NOMO-1 treated with dmso at 0.1 percent for 144 hours (cell line): Measurements from ENCODE around the gene SOCS7.

Source experiments
- DNase-seq: peaks from one replicate; lab custom pipeline; 2025; ENCODE audit not compliant: unreplicated experiment; lab: John Stamatoyannopoulos, UW

Gene SOCS7

DNA sequence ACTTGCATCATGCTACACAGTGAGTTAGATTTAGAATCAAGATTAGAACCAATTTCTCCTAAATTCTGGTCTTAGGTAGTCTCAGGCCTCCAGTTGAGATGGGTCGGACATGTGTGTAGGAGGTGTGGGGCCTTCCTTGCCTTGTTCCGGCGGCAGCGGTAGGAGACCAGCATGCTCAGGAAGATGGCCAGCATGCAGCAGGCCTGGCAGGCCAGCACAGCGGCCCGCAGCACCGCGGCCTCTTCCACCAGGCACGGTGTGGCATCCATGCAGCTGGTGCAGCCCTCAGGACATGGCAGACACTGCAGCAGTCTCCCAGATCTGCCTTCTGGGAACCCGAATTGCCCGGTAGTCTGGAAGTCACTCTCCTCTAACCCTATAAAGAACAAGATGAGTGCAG is 14.8 kb upstream of the SOCS7 start:
- no peak for DNase-seq

DNA sequence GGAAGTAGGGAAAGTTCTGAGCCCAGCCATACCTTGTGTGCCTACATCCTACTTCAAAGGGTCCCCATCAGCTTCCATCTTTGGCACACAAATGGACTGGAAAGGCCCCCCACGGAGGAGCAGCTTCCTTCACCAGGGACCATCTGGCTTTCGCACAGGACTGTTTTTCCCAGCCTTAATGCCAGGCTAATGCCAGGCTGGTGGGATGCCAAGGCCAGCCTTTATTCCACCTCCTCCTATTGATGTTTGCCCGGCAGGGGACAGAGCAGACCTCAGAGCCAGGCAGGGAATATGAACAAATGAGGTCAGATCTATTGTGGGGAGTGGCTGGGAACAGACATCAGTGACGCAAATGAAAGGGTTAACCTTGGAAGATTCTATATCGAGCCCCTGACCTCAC is 13.6 kb upstream of the SOCS7 start:
- no peak for DNase-seq

DNA sequence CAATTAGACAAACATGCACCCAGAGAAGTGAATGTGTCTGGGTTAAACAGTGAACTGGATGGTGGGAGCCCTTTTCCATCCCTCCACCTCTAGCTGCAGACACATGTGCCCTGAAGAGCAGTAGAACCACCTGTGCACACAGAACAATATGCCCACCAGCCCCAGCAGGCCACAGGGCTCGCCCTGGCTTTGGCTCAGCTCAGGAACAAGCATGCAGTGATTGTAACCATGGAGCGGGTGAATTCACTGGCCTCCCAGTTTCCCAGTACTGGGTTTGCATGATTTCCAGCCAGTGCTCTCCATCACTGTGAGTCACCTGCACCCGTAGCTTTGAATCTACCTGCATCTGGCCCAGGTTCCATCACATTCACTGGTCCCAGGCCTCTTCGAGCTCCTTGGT is 13.1 kb upstream of the SOCS7 start:
- DNase-seq = no peak

DNA sequence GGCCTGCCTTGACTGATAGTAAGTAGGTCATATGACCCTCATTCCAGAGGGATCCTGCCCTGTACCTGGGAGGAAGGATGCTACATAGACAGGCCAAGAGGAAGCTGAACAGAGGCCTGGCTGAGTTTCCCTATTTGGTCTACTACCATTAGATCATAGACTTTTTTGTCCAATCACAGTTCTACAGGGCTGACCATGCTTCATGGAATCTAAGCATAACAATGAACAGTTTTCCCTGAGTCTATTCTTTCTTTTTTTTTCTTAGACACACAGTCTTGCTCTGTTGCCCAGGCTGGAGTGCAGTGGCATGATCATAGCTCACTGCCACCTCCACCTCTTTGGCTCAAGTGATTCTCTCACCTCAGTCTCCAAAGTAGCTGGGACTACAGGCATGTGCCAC is 11.8 kb upstream of the SOCS7 start:
- no peak for DNase-seq

DNA sequence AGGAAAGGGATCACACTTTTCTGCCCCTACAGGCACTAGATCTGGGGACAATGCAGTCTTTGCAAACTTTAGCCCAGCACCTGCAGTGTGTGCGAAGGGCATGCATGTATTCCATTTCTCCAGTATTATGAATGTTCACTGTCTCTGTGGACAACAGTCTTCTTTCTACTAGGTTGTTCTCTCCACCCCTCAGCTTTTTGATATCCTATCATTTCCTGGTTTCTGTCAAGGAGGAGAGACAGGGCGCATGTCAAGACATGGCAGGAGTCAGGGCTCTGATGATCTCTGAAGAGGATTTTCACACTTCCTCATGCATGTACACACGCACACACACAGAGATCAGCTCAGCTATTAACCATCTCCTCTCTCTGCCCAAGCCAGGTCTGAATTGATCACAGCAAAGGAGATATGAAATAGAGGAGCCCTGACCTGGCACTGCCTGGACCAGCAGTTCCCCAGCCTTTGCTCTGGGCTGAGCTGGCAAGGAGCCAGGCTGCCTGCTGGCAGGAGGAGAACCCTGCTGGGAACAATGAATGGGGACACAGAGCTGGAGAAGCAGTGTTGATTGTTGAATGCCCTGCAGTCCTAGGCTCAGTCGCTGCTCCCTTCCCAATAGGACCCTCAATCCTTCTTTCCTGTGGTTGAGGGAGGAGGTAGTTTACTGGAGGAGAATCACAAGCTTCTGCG is 10.5 kb upstream of the SOCS7 start:
- DNase-seq = no peak

DNA sequence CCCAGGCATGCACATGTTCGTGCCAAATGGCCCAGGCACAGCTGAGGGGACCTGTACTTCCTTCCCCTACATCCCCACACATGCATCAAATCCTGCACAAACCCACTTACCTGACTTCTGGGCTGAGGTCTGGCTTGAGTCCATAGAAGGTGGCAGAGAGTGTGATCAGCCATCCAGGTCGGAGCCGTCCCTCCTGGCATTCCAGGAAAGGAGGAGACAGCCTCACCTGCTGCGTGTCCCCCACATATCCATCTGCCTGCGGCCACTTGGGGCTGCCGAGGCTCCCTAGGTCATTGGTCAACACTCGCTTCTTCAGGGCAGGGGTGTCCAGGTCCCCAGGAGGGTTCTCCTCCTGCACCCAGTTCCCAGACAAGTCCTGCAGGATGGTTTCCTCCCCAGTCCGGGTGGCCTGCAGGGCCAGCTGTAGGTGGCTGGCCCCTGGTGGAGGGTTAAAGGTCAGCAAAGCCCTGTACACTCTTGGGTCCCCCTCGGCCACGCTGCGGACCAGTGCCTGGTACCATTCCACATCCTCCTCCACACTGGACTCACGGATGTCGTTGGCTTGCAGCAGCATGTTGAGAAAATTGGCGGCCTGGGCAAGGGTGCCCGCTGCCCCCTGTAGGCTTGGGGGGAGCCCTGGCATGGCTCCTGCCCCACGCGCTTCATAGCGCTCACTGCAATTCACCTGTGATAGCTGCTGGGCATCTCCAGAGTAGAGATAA is 8.6 kb upstream of the SOCS7 start:
- no peak for DNase-seq

DNA sequence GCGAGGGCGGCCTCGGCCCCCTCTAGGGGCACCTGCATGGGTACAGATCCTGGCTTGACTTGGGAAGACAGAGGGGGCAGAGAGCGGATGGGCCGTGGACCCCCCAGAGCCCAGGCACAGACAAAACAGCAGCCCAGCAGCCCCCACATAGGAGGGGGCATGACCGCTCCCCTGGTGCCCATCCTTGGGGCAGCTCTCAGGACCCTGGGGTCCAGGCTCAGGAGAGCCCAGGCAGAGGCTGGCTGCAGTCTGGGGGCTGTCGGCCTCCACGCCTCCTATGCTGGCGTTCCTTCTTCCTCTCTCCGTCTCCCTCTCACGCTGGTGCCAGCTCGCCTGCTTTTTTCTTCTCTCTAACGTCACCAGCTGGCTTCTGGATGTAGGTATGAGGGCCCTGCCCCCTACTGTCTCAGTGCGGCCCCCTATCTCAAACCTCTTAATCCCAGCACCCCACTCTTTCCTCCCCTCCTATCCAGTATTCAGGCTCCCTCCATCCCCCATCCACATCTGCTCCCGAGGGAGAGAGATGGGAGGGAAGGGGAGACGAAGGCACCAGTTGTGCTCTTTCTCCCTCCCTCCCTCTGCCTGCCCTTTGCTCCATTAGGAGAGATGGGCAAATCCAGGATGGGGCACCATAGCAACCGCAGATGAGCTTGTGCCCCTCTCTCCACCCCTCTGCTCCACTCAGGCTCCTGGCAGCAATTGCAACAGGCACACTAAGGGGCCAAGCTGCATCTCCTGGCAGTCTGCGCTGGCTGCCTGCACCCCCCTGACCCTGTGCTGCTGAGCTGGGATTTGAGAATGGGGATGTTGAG is 7.8 kb upstream of the SOCS7 start, which contains the start of gene GPR179:
TSS of gene GPR179 (minus strand) at position 349 of the 812 bp plus-strand sequence. CDS start at position 182, 167 bp downstream.
- DNase-seq = no peak

DNA sequence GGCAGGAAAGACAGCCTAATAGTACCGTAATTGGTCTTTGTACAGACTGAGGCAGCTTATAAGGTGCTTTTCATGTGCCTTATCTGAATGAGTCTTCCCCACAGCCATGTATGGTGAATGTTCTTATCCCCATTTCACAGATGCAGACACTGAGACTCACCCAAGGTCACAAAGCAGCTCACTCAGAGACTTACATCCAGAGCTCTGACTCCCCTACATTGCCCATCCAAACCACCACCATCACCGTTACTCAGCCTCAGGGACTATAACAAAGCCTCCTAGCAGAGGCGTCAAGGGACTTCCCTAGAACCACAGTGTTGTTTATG is 7.3 kb upstream of the SOCS7 start:
- no peak for DNase-seq

DNA sequence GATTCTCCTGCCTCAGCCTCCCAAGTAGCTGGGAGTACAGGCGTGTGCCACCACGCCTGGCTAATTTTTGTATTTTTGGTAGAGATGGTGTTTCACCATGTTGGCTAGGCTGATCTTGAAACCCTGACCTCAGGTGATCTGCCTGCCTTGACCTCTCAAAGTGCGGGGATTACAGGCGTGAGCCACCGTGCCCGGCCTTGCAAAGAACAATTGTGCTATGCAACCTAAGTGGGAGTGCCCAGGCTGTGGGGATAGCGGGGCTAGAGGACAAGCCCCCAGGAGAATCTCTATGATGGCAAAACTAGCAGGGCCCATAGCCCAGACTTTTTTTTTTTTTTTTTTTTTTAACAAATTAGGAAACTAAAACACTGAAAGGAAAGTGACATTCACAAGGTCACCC is 5.9 kb upstream of the SOCS7 start:
- DNase-seq = no peak

DNA sequence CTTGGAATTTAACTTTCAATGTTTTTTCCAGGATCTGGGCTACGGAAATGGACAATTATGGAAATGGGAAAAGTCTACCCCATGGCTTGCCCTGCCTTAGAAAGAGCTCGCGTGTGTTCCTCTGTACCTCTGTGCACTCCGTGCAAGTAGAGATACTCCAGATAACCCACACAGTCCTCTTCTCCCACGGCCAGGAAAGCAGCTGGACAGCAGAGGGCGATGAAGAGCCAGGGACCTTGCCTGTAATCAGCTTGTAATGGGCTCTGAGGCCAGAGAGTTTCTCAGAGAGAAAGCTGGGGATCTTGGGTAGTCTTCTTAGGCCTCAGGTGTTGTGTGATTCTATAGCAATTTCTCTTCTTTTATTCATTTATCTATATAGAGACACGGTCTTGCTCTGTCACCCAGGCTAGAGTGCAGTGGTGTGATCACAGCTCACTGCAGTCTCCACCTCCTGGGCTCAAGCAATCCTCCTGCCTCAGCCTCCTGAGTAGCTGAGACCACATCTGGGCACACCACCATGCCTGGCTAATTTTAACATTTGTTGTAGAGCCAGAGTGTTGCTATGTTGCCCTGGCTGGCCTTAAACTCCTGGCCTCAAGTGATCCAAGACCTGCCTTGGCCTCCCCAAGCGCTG is 2.4 kb upstream of the SOCS7 start:
- peak; percentile 61 for DNase-seq

DNA sequence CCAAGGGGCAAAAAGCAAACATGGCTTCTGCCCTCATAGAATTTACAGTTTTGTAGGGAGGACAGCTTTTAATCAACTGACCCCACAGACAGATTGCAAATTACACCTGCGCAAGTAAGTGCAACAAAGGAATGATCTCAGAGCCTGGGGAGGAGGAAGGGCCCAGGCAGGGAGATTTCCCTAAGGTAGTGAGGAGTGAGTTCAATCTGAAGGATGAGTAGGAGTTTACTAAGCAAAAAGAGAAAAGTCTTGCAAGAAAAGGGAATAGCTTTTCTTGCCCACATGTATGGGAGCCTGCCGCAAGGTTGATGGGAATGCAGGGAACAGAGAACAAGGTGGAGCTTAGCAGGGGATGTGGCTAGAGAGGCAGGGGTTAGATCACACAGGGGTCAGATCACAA is 1.6 kb upstream of the SOCS7 start:
- DNase-seq = no peak

DNA sequence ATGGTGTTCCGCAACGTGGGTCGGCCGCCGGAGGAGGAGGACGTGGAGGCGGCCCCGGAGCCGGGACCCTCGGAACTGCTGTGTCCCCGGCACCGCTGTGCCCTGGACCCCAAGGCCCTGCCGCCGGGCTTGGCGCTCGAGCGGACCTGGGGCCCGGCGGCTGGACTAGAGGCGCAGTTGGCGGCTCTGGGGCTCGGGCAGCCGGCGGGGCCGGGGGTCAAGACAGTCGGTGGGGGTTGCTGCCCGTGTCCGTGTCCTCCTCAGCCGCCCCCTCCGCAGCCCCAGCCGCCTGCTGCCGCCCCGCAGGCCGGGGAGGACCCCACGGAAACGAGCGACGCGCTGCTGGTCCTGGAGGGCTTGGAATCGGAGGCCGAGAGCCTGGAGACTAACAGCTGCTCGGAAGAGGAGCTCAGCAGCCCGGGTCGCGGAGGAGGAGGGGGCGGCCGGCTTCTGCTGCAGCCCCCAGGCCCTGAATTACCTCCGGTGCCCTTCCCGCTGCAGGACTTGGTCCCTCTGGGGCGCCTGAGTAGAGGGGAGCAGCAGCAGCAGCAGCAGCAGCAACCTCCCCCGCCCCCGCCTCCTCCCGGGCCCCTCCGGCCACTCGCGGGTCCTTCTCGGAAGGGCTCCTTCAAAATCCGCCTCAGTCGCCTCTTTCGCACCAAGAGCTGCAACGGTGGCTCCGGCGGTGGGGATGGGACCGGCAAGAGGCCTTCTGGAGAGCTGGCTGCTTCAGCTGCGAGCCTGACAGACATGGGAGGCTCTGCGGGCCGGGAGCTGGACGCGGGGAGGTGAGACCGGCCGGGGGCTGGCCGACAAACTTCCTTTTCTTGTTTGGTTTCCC is 821 bp downstream of the SOCS7 start:
- no peak for DNase-seq

DNA sequence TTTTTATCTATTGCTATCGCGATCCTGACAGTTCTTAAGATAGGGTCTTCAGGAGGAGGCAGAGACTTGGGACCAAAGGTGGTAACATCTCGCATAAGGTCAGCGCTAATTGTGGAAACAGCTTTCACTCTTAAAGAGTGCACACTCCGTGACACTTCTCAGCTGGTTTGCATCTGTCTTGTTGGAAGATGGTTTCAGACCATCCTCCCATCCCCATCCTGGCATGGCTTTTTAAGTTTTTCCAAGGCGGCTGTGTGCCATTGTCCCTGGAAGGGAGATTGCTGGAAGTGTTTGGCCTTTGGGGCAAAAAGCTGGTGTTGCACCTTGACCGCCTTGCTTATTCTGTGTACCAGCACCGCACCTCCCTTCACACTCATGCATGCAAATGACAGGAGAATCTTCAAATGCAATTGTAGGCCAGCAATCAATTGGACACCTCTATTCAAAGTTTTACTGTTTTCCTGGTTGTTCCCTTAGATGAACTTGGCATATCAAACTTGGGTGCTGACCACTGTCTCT is 1.5 kb downstream of the SOCS7 start:
- DNase-seq = no peak

DNA sequence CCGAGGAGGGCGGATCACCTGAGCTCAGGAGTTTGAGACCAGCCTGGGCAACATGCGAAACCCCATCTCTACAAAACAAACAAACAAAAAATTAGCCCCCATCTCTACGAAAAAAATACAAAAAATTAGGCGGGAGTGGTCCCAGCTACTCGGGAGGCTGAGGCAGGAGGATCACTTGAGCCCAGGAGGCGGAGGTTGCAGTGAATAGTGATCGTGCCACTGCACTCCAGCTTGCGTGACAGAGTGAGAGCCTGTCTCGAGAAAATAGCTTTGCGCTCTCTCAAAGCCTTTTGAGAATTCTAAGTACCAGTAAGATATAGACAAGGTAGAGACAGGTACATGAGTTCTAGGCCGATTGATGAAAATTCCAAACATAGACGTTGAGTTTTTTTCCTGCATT is 2.0 kb downstream of the SOCS7 start:
- DNase-seq = no peak

DNA sequence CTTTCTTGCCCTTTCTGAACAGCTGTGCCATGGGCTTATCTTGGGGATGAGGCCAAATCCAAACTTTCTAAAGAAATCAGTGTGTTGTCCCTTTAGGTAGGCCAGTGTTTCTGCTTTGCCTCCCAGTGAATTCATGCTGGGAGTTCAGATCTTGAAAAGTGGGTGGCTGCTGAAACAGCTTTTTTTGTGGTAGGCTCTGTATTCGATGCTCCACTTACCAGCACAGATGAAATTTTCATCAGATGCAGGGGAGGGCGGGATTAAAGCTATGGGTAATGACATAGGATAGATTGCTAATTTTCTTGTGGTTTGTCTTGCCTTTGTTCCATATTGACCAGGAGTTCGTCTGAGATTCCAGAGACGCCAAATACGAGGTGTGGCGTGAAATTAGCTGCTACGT is 2.8 kb downstream of the SOCS7 start:
- DNase-seq = no peak

DNA sequence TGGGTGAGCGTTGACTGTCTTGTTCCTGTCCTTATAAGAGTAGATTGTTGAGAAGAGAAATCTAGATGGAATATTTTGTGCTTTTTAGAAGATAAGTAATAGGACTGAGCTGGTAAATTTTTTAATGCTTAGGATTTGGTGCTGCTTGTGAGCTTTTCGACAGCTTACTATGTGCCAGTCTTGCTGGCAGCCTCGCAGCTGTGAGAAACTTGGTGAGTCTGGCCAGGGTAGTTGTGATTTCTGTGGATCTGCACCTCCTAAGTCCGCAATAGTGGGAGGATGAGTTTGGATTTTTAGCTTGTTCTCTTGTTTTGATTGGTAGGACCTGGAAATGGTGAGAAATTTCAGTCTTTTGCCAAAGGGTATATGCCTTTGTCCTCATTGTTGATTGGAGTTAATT is 3.6 kb downstream of the SOCS7 start:
- DNase-seq = no peak

DNA sequence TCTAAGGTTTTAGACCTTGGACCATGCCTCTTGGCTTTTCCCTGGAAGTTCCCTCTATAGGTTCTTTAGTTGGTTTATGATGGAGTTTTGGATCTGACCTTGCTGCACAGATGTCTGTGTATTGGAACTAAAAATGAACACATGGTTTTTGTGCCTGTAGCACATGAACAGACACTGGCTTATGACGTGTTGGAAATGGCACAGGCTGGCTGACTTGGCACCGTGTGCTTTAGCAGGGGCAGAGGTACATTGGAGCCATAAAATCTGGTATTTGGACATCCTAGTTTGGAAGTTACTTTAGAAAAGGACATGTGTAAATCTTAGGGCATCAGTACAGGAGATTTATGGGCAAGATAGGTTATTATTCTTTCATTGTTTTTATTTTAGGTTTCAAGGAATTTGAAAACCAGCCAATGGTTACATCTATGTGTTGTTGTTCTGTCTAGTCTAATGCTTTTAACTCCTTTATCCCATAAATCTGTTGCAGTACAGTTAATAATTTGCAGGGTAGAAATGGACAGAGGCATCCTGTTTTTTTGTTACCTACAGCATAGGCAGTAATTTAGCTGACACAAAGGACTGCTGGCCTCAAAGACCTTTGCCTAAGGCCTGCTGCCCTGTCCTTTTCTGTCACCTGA is 6.0 kb downstream of the SOCS7 start:
- no peak for DNase-seq

DNA sequence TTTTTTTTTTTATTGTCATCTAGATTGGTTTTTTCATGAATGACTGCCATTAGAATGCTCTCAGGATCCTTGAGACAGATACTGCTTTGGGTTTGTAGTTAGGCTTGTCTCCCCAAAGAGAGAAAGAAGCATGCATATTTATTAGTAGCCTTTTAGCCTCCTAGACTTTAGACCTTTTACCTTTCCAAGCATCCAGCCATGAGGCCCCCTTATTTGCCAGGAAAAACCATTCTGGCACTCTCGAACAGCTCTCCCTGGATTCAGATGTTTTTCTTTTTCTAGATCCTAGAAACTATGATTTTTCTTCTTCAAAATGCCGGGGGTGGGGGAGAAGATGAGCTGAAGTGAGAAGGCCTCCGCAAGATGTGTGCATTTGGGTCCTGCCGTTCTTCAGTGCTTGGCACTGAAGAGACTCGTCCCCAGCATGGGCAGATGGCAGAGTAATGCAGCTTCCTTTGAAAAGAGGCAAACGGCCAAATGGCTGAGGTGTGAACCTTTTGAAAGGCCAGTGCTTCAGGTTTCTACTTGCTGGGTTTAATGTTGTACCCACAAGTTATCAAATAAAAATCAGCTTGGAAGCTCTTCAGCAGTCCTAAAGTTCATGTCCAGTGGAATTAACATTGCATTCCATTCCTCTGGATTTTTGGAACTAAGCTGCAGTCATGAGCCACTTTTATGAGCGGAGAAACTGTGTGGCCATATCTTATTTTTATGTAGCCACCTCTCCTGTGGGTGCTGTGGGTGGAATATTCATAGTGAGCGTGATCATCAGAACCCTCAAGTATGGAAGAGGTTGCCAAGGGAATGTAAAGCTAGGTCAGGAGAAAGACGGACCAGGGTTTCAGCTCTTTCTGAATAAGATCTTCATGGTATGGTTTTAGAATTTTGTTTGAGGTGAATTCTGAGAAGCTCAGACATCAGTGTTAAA is 7.2 kb downstream of the SOCS7 start:
- DNase-seq = no peak
